Gastroesophageal sphincter (tissue), 4 donors: ENCODE measurements around the gene CLCA4. TPM values are rescaled to one million over a fixed set of nuclear protein-coding genes. Genes with fewer than 3 reads are reported as not detected.

ENCODE experiments used
- ATAC-seq: fragments of 150-250 bp; one replicate; pipeline ENCODE4 v1.9.1; 2016; ENCODE audit warnings: mild to moderate bottlenecking, moderate library complexity
- H3K27ac ChIP-seq, 4 donors: fragments of 200-600 bp; sonication (generic) in 3 of 4; 1 replicate in 3 of 4; 2 replicates in 1 of 4; pipeline ENCODE4 v1.5.1; 2016 to 2019
- H3K27me3 ChIP-seq: fragments of 200-600 bp; sonication (generic); one replicate; pipeline ENCODE4 v1.5.1; 2019
- H3K36me3 ChIP-seq, 2 donors: fragments of 200-600 bp; sonication (generic); one replicate each; pipeline ENCODE4 v1.5.1; 2019; ENCODE audit warnings: control low read depth in 1 of 2
- H3K4me1 ChIP-seq, 3 donors: fragments of 200-600 bp; sonication (generic); 1 replicate in 2 of 3; 2 replicates in 1 of 3; pipeline ENCODE4 v1.5.1; 2016 to 2019; ENCODE audit warnings: control low read depth in 2 of 3
- H3K4me3 ChIP-seq, 2 donors: fragments of 200-600 bp; sonication (generic); one replicate each; pipeline ENCODE4 v1.5.1; 2019; ENCODE audit warnings: mild to moderate bottlenecking in 1 of 2, moderate library complexity in 1 of 2
- H3K9me3 ChIP-seq, 3 donors: fragments of 200-600 bp; sonication (generic); one replicate each; pipeline ENCODE4 v1.5.1; 2017 to 2019; ENCODE audit warnings: control low read depth in 2 of 3
- CTCF ChIP-seq, 4 experiments: fragments of 200-600 bp in 2 of 4; fragments of 450-650 bp in 2 of 4; sonication (generic) in 1 of 4; IDR thresholded peaks; one replicate each; pipeline ENCODE4 v1.5.1; 2017 to 2019; ENCODE audit warnings: antibody characterized with exemption in 4 of 4, mild to moderate bottlenecking in 2 of 4, moderate library complexity in 2 of 4
- EP300 ChIP-seq: sonication (generic); formaldehyde crosslinking; IDR thresholded peaks from one replicate; pipeline ENCODE4 v1.6.1; 2017; ENCODE audit warnings: antibody characterized with exemption, mild to moderate bottlenecking
- POLR2A ChIP-seq, 2 donors: fragments of 450-650 bp; IDR thresholded peaks; one replicate each; pipeline ENCODE4 v1.6.1; 2017; ENCODE audit warnings: antibody characterized with exemption in 2 of 2, mild to moderate bottlenecking in 2 of 2, moderate library complexity in 1 of 2
- POLR2AphosphoS5 ChIP-seq: sonication (generic); formaldehyde crosslinking; IDR thresholded peaks from one replicate; pipeline ENCODE4 v1.6.1; 2017; ENCODE audit warnings: antibody characterized with exemption
- WGBS, 2 donors: methylation state at CpG; one replicate each; pipeline ENCODE4 v1.1.5; 2018; ENCODE audit warnings: low coverage in 1 of 2; 5-methylcytosine and 5-hydroxymethylcytosine counted together
- total RNA-seq, 4 donors: library from RNA; depleted of rRNA; stranded (reverse); fragments of >200 nt; gene quantifications; one replicate each; pipeline ENCODE4 v1.1.0, GENCODE V29; 2016

CLCA4 gene
- total RNA-seq, 4 donors from 2014 or later: 0.50 to 20.3 (median 2.6) TPM; not detected in 1

- no peaks in the 10 kb centered on the region for H3K4me1 ChIP-seq
- H3K27me3 ChIP-seq: no peaks in the 10 kb centered on the region
- no peak overlapping the region for H3K4me3 ChIP-seq
- no peaks in the 10 kb centered on the region for H3K36me3 ChIP-seq
- TF ChIP-seq EP300: no peak
- TF ChIP-seq CTCF (IDR thresholded peaks at IDR 0.05): no peak
- no peak for TF ChIP-seq POLR2A (IDR thresholded peaks at IDR 0.05)
- TF ChIP-seq POLR2AphosphoS5: no peak
- 55 to 83% methylated on average over 1 of the region's 1 CpG for WGBS, 2 donors
- H3K27ac ChIP-seq: no peak overlapping the region
- ATAC-seq: no peak
- H3K9me3 ChIP-seq: peaks cover 0 to 28% (median 0%) of the 10 kb centered on the region in 3 donors
These were observed 69.6 kb downstream of the CLCA4 start for GRCh38 chr1:86616433-86616832.

GRCh38 chr1:86616871-86617270 is 70.0 kb downstream of the CLCA4 start:
- Histone ChIP-seq H3K27ac (no peak overlapping the region), H3K36me3 (no peaks in the 10 kb centered on the region), H3K27me3 (no peaks in the 10 kb centered on the region), H3K4me1 (no peaks in the 10 kb centered on the region), H3K9me3 (peaks cover 0 to 29% (median 0%) of the 10 kb centered on the region in 3 donors), H3K4me3 (no peak overlapping the region)
- ATAC-seq: no peak
- no peak for TF ChIP-seq EP300
- 60 to 78% methylated on average over 1 of the region's 1 CpG for WGBS, 2 donors

GRCh38 chr1:86618358-86618757 is 71.5 kb downstream of the CLCA4 start:
- Histone ChIP-seq H3K4me1 (no peaks in the 10 kb centered on the region), H3K9me3 (peaks cover 0 to 36% (median 0%) of the 10 kb centered on the region in 3 donors), H3K27me3 (no peaks in the 10 kb centered on the region), H3K36me3 (no peaks in the 10 kb centered on the region), H3K27ac (no peak overlapping the region), H3K4me3 (no peak overlapping the region)
- TF ChIP-seq EP300 (no peak), POLR2AphosphoS5 (no peak), CTCF (IDR thresholded peaks at IDR 0.05) (no peak)
- no peak for ATAC-seq

- ATAC-seq: no peak
- Histone ChIP-seq H3K4me1 (no peaks in the 10 kb centered on the region), H3K27ac (no peak overlapping the region), H3K27me3 (no peaks in the 10 kb centered on the region), H3K36me3 (no peaks in the 10 kb centered on the region), H3K9me3 (peaks cover 0 to 36% (median 0%) of the 10 kb centered on the region in 3 donors), H3K4me3 (no peak overlapping the region)
- 88 to 97% methylated on average over 4 of the region's 4 CpGs for WGBS, 2 donors
- TF ChIP-seq EP300 (no peak), CTCF (IDR thresholded peaks at IDR 0.05) (no peak), POLR2AphosphoS5 (no peak), POLR2A (IDR thresholded peaks at IDR 0.05) (no peak)
These were observed 72.4 kb downstream of the CLCA4 start for GRCh38 chr1:86619313-86619712.

GRCh38 chr1:86621286-86621685 is 74.4 kb downstream of the CLCA4 start:
- WGBS, 2 donors: 29 to 50% methylated on average over 1 of the region's 1 CpG
- ATAC-seq: no peak
- no peak overlapping the region for H3K4me3 ChIP-seq
- peaks cover 0 to 35% (median 0%) of the 10 kb centered on the region in 3 donors for H3K9me3 ChIP-seq
- H3K27ac ChIP-seq: no peak overlapping the region
- H3K4me1 ChIP-seq: no peaks in the 10 kb centered on the region
- TF ChIP-seq CTCF (IDR thresholded peaks at IDR 0.05): no peak
- no peak for TF ChIP-seq POLR2AphosphoS5
- no peak for TF ChIP-seq POLR2A (IDR thresholded peaks at IDR 0.05)
- no peak for TF ChIP-seq EP300
- H3K36me3 ChIP-seq: no peaks in the 10 kb centered on the region
- no peaks in the 10 kb centered on the region for H3K27me3 ChIP-seq

Other genes starting within 250 kb of the CLCA4 start
- 10 to 100 TPM in 3 of 4 donors, 1 to 10 TPM in 1; 9.2 to 30.8 (median 21.4) TPM for gene ODF2L, start 150.8 kb upstream of the CLCA4 start, total RNA-seq
- gene CLCA2, start 122.9 kb upstream of the CLCA4 start, total RNA-seq: 10 to 100 TPM in 1 of 4 donors, 1 to 10 TPM in 1, under 1 TPM in 1, not detected in 1; 0.19 to 38.3 (median 1.7) TPM
- gene CLCA1, start 78.2 kb upstream of the CLCA4 start, total RNA-seq: not detected
- 10 to 100 TPM; 58.4 to 81.7 (median 77.3) TPM for gene SH3GLB1, start 157.5 kb downstream of the CLCA4 start, total RNA-seq